Activated CD8-positive, alpha-beta T cell treated with anti-CD3 and anti-CD28 coated beads, Interleukin-2, amount 10 ng/mL, durations not matched to agents 7 days and 5 days (primary cell): ENCODE measurements around the gene GALNT10. TPM values are rescaled to one million over a fixed set of nuclear protein-coding genes. Genes with fewer than 3 reads are reported as not detected.
A peak's percentile ranks its signal among the peaks of the same experiment; 100 is the strongest.

Source experiments
- ATAC-seq: fragments of 150-1000 bp; cut with Tn5 transposase; one replicate; pipeline ENCODE4 v1.10.0; 2021; ENCODE audit warnings: moderate library complexity
- CTCF ChIA-PET: fragments of 350-600 bp; sonication (Branson Sonifier 250); formaldehyde crosslinking; loops from one replicate; lab custom pipeline; 2021; ENCODE audit warnings: antibody characterized with exemption; lab: Charles Lee
- POLR2A ChIA-PET: fragments of 350-600 bp; sonication (Branson Sonifier 250); formaldehyde crosslinking; loops from one replicate; lab custom pipeline; 2021; ENCODE audit warnings: antibody characterized with exemption; lab: Charles Lee
- DNase-seq: peaks from one replicate; pipeline ENCODE4 v3.0.0-alpha.2; 2020
- H3K27ac Mint-ChIP-seq: one replicate; pipeline ENCODE4 v1.8.0; 2021; ENCODE audit warnings: mild to moderate bottlenecking, mixed read lengths
- H3K27me3 Mint-ChIP-seq: one replicate; pipeline ENCODE4 v1.8.0; 2021; ENCODE audit warnings: low read depth, mixed read lengths
- H3K36me3 Mint-ChIP-seq: one replicate; pipeline ENCODE4 v1.8.0; 2021; ENCODE audit warnings: low read depth, mixed read lengths
- H3K4me1 Mint-ChIP-seq: one replicate; pipeline ENCODE4 v1.8.0; 2021; ENCODE audit warnings: low read depth, mixed read lengths
- H3K4me3 Mint-ChIP-seq: one replicate; pipeline ENCODE4 v1.8.0; 2021; ENCODE audit warnings: mild to moderate bottlenecking, mixed read lengths
- H3K9me3 Mint-ChIP-seq: one replicate; pipeline ENCODE4 v1.8.0; 2022; ENCODE audit warnings: mixed read lengths; ENCODE audit not compliant: insufficient read depth
- total RNA-seq, 2 experiments: library from RNA; stranded (reverse); gene quantifications; one replicate each; pipeline ENCODE4 v1.2.3, GENCODE V29; 2021

Gene GALNT10
- total RNA-seq, 2 experiments from 2014 or later, result 21.6 to 23.7 TPM

DNA sequence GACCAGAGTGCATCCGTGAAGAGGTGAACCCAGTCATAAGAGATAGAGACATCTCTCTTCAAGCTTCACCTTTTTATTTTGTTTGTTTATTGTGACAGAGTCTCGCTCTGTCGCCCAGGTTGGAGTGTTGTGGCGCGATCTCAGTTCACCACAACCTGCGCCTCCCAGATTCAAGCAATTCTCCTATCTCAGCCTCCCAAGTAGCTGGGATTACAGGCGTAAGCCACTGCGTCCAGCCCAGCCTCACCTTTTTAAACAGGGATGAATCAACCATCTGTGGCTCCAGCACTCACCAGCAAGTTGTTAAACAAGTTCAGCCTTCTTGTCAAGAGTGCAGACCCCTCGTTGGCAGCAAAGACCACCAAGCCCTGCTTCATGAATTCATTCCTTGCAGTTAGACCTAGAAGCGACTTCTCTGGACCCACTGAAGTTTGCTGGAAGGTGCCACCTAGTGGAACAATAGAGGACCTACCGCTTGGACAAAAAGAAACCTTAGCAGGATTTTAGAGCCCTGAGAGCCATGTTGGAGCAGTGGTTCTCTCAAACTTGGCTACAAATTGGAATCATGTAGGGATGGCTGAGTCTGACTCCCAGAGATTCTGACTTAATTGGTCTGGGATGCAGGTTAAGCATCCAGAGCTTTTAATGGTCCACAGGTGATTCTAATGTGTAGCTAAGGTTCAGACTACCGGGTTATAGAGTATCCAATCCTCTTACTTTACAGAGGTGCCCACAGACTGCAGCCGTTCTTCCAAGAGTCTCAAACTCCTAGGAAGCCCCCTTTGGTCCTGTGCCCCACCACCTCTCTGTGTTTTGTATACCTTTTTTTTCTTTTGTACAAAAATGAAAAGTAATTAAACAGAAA, 10.5 kb upstream of the GALNT10 start:
- H3K27me3 Mint-ChIP-seq, result peaks cover 31% of the 10 kb centered on the region
- no peak overlapping the region for H3K27ac Mint-ChIP-seq
- no peak overlapping the region for H3K4me3 Mint-ChIP-seq
- ATAC-seq, result peak; percentile 94
- no peaks in the 10 kb centered on the region for H3K9me3 Mint-ChIP-seq
- DNase-seq, result peak; percentile 62
- H3K4me1 Mint-ChIP-seq, result peaks cover 6% of the 10 kb centered on the region
- H3K36me3 Mint-ChIP-seq, result no peaks in the 10 kb centered on the region
- ChIA-PET POLR2A (no interaction called here), CTCF (interaction anchor here (0.6 to 12.7 kb wide), 18 partner anchors 10 to 227 kb away, joined by 3 to 153 read pairs (median 6); partner anchors contain the start of gene GALNT10)

DNA sequence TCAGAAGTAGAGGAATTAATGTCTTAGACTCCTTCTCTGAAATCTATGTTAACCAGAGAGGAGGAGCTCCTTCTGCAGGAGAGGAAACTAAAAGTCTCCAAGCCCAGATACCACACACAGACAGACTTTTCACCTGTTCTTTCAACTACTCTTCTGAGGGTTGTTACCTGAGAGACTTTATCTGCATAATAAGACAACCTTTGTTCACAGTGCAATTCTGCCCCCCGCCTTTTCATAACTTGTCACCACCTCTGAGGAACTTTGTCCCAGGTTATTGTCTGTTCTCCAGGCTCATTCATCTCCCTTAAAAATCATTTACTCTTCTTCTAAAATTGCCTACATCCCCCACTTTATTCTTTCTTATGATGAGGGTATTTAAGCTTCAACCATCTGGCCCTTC, 9.4 kb upstream of the GALNT10 start:
- CTCF ChIA-PET, result interaction anchor here (0.9 to 12.7 kb wide), 15 partner anchors 8 to 226 kb away, joined by 3 to 153 read pairs (median 7); partner anchors contain the start of gene GALNT10
- POLR2A ChIA-PET, result no interaction called here
- H3K4me3 Mint-ChIP-seq, result no peak overlapping the region
- no peaks in the 10 kb centered on the region for H3K36me3 Mint-ChIP-seq
- H3K27ac Mint-ChIP-seq, result no peak overlapping the region
- ATAC-seq, result no peak
- no peaks in the 10 kb centered on the region for H3K9me3 Mint-ChIP-seq
- peaks cover 35% of the 10 kb centered on the region for H3K27me3 Mint-ChIP-seq
- no peak for DNase-seq
- peaks cover 6% of the 10 kb centered on the region for H3K4me1 Mint-ChIP-seq

DNA sequence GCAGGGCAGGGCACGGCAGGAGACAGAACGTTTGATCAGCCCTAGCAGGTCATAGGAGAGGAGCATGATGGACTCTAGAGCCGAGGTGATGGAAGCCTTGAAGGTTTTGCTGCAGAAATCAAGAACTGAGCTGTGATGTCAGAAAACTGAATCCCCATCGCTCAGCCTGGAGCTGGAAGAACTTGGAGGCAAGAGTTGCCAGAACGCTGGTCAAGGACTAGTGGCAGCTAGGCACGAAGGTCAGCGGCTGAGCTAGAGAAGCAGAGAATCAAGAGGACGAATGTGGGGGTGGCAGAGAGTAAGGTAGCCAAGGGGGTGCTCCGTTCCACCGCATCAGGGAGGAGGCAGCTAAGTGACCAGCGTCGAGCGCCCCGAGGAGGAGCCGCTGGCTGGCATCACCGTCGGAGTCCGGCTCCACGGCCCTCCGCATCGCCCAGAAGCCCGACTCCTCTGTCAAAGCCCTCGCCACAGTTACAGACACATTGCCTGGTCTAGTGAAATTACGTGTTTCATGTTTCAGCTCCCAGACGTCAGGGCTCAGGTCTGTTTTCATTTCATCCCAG, 1.2 kb upstream of the GALNT10 start:
- Mint-ChIP-seq H3K4me1 (peaks cover 31% of the 10 kb centered on the region), H3K9me3 (no peaks in the 10 kb centered on the region), H3K27me3 (peaks cover 24% of the 10 kb centered on the region), H3K4me3 (peak overlapping the region; percentile 80), H3K27ac (peak overlapping the region; percentile 76), H3K36me3 (peaks cover 11% of the 10 kb centered on the region)
- POLR2A ChIA-PET, result interaction anchor here (0.6 to 2.8 kb wide), 13 partner anchors 9 to 214 kb away, joined by 3 to 21 read pairs (median 10); partner anchors contain the start of genes FAM114A2 and MFAP3
- CTCF ChIA-PET, result interaction anchor here (0.6 to 5.7 kb wide), 18 partner anchors 8 to 216 kb away, joined by 3 to 67 read pairs (median 6); no protein-coding TSS in a partner anchor
- DNase-seq, result no peak
- ATAC-seq, result peak; percentile 1

DNA sequence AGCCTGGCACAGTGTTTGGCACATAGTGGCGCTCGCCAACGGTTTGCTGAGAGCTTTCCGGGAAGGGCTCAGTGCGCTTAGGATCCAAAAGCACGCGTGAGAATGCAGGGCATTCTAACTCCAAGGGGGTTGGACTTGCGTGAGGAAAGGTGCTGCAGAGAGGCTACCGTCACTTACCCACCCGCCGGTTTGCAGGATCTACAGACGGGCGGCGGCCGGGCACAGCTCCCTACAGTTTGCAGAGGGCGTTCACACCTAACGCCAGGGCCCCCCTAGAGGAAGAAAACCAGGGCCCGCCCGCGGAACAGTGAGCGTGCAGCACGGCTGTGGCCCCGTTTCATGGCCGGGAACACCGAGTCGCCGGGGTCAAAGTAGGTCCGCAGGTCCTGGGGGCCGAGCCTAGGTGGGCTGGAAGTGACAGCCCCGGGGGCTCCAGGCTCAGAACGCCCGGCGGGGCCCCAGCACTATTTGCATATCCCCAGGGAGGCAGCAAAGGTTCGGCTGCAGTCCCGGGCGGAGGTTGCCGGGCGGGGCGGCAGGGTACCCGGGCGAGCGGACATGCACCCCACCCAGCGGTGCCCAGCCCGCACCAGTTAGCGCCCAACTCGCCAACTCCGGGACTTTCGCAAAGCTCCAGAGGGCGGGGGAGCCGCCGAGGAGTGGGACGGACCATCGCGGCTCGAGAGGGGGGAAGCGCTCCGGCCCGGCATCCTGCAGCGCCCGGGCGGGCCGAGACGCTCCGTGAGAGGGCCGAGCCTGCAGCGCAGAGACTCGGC, 526 bp upstream of the GALNT10 start:
- Mint-ChIP-seq H3K9me3 (no peaks in the 10 kb centered on the region), H3K4me3 (peak overlapping the region; percentile 80), H3K27ac (peak overlapping the region; percentile 76), H3K27me3 (peaks cover 24% of the 10 kb centered on the region), H3K36me3 (peaks cover 12% of the 10 kb centered on the region), H3K4me1 (peaks cover 31% of the 10 kb centered on the region)
- ATAC-seq (peak; percentile 82), DNase-seq (peak; percentile 85)
- ChIA-PET POLR2A (interaction anchor here (0.6 to 2.8 kb wide), 19 partner anchors 9 to 215 kb away, joined by 3 to 21 read pairs (median 5); partner anchors contain the start of genes FAM114A2 and MFAP3), CTCF (interaction anchor here (0.6 to 5.7 kb wide), 23 partner anchors 7 to 233 kb away, joined by 3 to 67 read pairs (median 5); no protein-coding TSS in a partner anchor)

DNA sequence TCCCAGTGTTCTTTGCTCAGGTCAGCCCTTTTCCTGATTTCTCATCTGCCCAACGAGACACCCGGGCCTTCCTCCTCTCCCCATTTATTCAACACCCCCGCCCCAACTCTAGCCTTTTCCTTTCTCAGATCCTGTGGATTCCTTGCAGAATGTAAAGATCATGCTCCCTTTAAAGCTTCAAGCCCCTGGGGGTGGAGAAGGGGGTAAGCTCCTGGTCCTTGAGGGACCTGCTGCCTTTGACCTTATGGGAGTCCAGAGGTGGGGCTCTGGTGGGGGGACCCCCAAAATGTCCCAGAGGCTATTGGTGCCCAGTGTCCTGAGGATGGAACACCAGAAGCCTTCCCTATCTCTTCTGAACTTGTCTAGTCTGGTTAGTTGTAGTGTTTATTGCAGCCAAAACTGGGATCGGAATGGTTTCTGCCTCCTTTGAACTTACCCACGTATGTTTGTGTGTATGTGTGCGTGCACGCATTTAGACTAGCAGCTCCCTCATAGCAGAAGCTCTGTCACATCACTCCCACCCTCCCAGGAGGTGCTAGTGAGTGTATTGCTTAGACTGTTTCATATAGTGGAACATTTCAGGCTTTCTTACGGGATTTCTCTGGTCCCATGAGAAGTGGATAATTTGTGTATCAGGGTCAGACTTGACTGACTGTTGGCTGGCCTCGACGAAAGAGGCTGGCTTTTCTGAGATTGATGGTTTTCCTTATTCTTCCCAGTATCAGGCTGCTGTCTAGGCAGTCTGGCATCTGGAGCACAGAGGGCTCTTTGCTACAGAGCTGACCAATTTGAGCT, 1.1 kb downstream of the GALNT10 start:
- Mint-ChIP-seq H3K27ac (peak overlapping the region; percentile 69), H3K4me3 (peak overlapping the region; percentile 88), H3K27me3 (peaks cover 17% of the 10 kb centered on the region), H3K4me1 (peaks cover 37% of the 10 kb centered on the region), H3K36me3 (peaks cover 24% of the 10 kb centered on the region), H3K9me3 (no peaks in the 10 kb centered on the region)
- POLR2A ChIA-PET, result interaction anchor here (1.2 to 2.8 kb wide), 7 partner anchors 9 to 213 kb away, joined by 4 to 21 read pairs (median 7); partner anchors contain the start of genes FAM114A2 and MFAP3
- no peak for ATAC-seq
- CTCF ChIA-PET, result interaction anchor here (1.4 to 5.7 kb wide), 6 partner anchors 12 to 217 kb away, joined by 3 to 67 read pairs (median 14); no protein-coding TSS in a partner anchor
- no peak for DNase-seq

DNA sequence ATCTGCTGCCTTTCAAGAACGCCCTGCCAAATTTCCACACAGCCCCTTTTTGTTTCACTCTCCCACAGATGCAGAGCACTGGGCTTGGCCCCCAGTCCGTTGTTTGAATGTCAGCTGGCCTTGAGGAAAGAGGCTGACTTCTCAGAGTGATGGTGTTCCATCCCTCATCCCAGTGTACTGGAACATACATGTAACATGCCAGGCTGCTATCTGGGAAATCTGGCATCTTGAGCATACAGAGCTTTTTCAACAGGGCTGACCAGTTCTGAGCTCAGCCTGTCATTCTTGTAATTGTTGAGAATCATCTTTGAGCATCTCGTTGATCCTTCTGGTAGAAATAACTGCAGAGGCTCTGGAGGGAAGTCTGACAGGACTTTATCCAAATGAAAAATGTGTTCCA, 2.8 kb downstream of the GALNT10 start:
- H3K4me3 Mint-ChIP-seq, result no peak overlapping the region
- H3K9me3 Mint-ChIP-seq, result no peaks in the 10 kb centered on the region
- ChIA-PET POLR2A (interaction anchor here (0.9 kb wide), 2 partner anchors 154 to 251 kb away, joined by 3 to 6 read pairs; partner anchors contain the start of genes FAM114A2 and MFAP3), CTCF (interaction anchor here (0.8 to 5.7 kb wide), 7 partner anchors 24 to 219 kb away, joined by 3 to 67 read pairs (median 3); no protein-coding TSS in a partner anchor)
- ATAC-seq, result no peak
- peaks cover 28% of the 10 kb centered on the region for H3K36me3 Mint-ChIP-seq
- peaks cover 53% of the 10 kb centered on the region for H3K4me1 Mint-ChIP-seq
- no peak for DNase-seq
- peaks cover 11% of the 10 kb centered on the region for H3K27me3 Mint-ChIP-seq
- no peak overlapping the region for H3K27ac Mint-ChIP-seq

DNA sequence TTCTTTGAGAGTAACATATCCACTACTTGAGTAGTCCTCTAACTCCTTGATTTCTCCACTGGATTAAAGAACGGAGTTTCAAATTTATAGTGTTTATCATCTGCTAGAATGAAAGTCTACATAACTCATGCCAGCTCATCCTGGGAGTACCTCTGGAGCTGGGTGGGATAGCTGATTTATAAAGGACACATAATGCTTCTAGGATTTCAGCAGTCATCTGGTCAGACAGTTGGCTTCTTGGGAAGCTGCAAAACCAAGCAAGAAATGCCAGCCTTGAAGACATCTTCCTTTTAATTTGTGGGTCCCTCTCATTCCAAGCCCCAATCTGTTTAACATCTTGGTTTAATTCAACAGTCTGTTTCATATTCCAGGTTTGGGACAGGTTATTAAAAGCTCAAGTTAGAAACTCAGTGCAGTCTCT, 3.2 kb downstream of the GALNT10 start:
- no peak overlapping the region for H3K27ac Mint-ChIP-seq
- POLR2A ChIA-PET, result no interaction called here
- H3K4me3 Mint-ChIP-seq, result no peak overlapping the region
- peaks cover 9% of the 10 kb centered on the region for H3K27me3 Mint-ChIP-seq
- no peak for DNase-seq
- ATAC-seq, result no peak
- peaks cover 30% of the 10 kb centered on the region for H3K36me3 Mint-ChIP-seq
- CTCF ChIA-PET, result interaction anchor here (0.7 to 5.7 kb wide), 5 partner anchors 13 to 218 kb away, joined by 3 to 67 read pairs (median 10); no protein-coding TSS in a partner anchor
- peaks cover 57% of the 10 kb centered on the region for H3K4me1 Mint-ChIP-seq
- H3K9me3 Mint-ChIP-seq, result no peaks in the 10 kb centered on the region

DNA sequence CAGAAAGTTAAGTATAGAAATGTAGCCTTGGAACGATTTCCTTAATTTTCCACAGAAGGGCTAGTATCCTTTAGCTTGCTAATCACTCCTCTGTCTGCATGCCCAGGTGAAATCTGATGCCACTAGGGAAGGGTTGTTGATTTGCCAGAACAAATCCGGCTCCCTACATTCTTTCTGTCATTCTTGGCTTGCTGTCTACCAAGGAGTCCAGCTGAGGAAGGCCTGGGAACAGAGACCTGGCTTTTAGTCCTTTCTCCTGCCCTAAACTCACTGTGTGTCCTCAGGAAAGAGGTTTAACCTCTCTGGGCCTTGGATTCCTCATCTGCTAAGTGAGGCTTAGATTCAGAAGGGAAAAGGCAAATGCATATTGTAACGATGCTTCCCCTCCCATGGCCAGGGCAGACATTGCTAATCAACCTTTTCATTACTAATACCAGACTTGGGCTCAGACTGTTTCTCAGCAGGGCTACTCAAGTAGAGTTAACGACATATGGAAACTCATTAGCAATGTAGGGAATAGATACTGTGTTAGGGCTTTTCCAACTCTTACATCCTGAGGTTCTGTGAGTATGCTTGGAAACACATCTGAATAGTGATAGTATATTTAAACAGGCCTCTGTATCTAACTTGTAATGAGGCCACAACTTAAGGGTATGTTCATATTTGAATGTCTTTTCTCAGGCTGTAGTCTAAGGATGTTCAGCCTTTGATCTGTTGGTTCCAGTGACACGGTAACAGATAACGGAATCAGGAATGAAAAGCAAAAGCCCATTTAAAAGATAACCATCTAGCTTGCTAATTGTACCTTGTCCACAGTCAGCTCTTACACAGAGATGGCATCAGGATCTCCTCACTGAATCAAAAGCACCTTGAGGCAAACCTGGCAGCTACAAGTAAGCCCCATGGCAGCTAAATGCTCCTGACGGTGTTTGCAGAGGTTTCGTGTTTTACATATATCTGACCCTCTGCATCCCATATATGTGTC, 4.1 kb downstream of the GALNT10 start:
- Mint-ChIP-seq H3K9me3 (no peaks in the 10 kb centered on the region), H3K36me3 (peaks cover 33% of the 10 kb centered on the region), H3K27me3 (peaks cover 2% of the 10 kb centered on the region), H3K27ac (no peak overlapping the region), H3K4me3 (no peak overlapping the region), H3K4me1 (peaks cover 58% of the 10 kb centered on the region)
- CTCF ChIA-PET, result interaction anchor here (0.6 to 2.4 kb wide), 5 partner anchors 13 to 219 kb away, joined by 3 to 10 read pairs (median 4); no protein-coding TSS in a partner anchor
- DNase-seq, result no peak
- POLR2A ChIA-PET, result no interaction called here
- no peak for ATAC-seq

DNA sequence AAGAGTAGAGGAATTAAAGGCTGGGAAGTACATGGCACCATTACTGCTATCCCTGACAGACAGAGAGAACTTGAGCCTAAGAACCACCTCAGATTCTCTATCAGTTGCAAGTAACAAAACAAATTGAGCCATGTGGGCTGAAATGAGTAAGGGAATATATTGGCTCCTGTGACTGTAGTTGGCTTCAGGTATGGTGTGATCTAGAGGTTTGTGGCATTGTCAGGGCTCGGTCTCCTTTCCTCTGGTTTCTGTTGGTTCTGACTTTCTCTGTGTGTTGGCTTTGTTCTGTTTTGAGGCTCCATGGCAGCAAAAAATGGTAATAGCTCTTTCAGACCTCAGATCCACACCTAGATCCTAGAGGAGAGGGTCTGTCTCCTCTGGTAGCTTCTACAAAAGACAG, 5.7 kb downstream of the GALNT10 start:
- peaks cover 35% of the 10 kb centered on the region for H3K36me3 Mint-ChIP-seq
- peaks cover 67% of the 10 kb centered on the region for H3K4me1 Mint-ChIP-seq
- H3K4me3 Mint-ChIP-seq, result no peak overlapping the region
- ATAC-seq (no peak), DNase-seq (no peak)
- ChIA-PET POLR2A (interaction anchor here (0.5 to 1.3 kb wide), 2 partner anchors 41 to 158 kb away, joined by 3 to 9 read pairs; partner anchors contain the start of genes FAM114A2 and MFAP3), CTCF (interaction anchor here (1.0 to 4.7 kb wide), 11 partner anchors 10 to 209 kb away, joined by 3 to 42 read pairs (median 7); no protein-coding TSS in a partner anchor)
- no peaks in the 10 kb centered on the region for H3K9me3 Mint-ChIP-seq
- H3K27ac Mint-ChIP-seq, result peak overlapping the region; percentile 0
- peaks cover 2% of the 10 kb centered on the region for H3K27me3 Mint-ChIP-seq
